ENCODE results near the gene IL17D. TPM values are rescaled to one million over a fixed set of nuclear protein-coding genes. Genes with fewer than 3 reads are reported as not detected.
A peak's percentile ranks its signal among the peaks of the same experiment; 100 is the strongest.
"Not testable (repeated sequence)": the region's sequence is repeated elsewhere in the genome, so short reads cannot be mapped to it uniquely, and the experiment has no call there.

IL17D gene
- total and polyA plus RNA-seq, 4 donors = 0.65 to 1.5 (median 0.97) TPM

GRCh38 chr13:20676213-20676612 lies 27.3 kb upstream of the IL17D start:
- no peak for TF ChIP-seq CTCF (IDR thresholded peaks at IDR 0.05; ENCODE audit: control extremely low read depth, extremely low read depth)
- WGBS, 2 donors = 93 to 96% methylated on average over 2 of the region's 2 CpGs
- no peak overlapping the region for H3K9ac ChIP-seq (ENCODE audit: insufficient read depth in 1 of 2, low read length in 2 of 2)
- H3K9me3 ChIP-seq (ENCODE audit: control insufficient read depth in 4 of 4, insufficient read depth in 3 of 4, low read length in 3 of 4) = no peaks in the 10 kb centered on the region
- no peak overlapping the region for H3K27ac ChIP-seq (ENCODE audit: low read depth in 1 of 2, low read length in 1 of 2)
- peaks cover 0 to 4% (median 0%) of the 10 kb centered on the region in 5 donors for H3K4me1 ChIP-seq (ENCODE audit: control insufficient read depth in 5 of 5, insufficient read depth in 5 of 5, low read length in 5 of 5)
- no peak for ATAC-seq (ENCODE audit: insufficient read depth, low FRiP score)
- no peaks in the 10 kb centered on the region for H3K27me3 ChIP-seq (ENCODE audit: control insufficient read depth in 3 of 3, insufficient read depth in 3 of 3, low read length in 2 of 3)
- H3K4me3 ChIP-seq = no peak overlapping the region
- peaks cover 0 to 13% (median 3%) of the 10 kb centered on the region in 4 donors for H3K36me3 ChIP-seq (ENCODE audit: control insufficient read depth in 4 of 4, insufficient read depth in 4 of 4, low read length in 4 of 4)
- DNase-seq = no peak

GRCh38 chr13:20678606-20679005 lies 24.9 kb upstream of the IL17D start:
- not testable (repeated sequence) for H3K9me3 ChIP-seq (ENCODE audit: control insufficient read depth in 4 of 4, insufficient read depth in 3 of 4, low read length in 3 of 4); H3K9ac ChIP-seq (ENCODE audit: insufficient read depth in 1 of 2, low read length in 2 of 2); ATAC-seq (ENCODE audit: insufficient read depth, low FRiP score); H3K27ac ChIP-seq (ENCODE audit: low read depth in 1 of 2, low read length in 1 of 2); H3K27me3 ChIP-seq (ENCODE audit: control insufficient read depth in 3 of 3, insufficient read depth in 3 of 3, low read length in 2 of 3); H3K4me1 ChIP-seq (ENCODE audit: control insufficient read depth in 5 of 5, insufficient read depth in 5 of 5, low read length in 5 of 5); H3K4me3 ChIP-seq
- H3K36me3 ChIP-seq (ENCODE audit: control insufficient read depth in 4 of 4, insufficient read depth in 4 of 4, low read length in 4 of 4) = peaks cover 0 to 11% (median 3%) of the 10 kb centered on the region in 4 donors
- DNase-seq = peak in 1 of 3 donors; percentile 23
- 60 to 72% methylated on average over 7 of the region's 7 CpGs for WGBS, 2 donors

GRCh38 chr13:20679879-20680278 lies 23.6 kb upstream of the IL17D start:
- H3K4me3 ChIP-seq = no peak overlapping the region
- H3K36me3 ChIP-seq (ENCODE audit: control insufficient read depth in 4 of 4, insufficient read depth in 4 of 4, low read length in 4 of 4) = peaks cover 0 to 4% (median 3%) of the 10 kb centered on the region in 4 donors
- 80 to 82% methylated on average over 3 of the region's 3 CpGs for WGBS, 2 donors
- peaks cover 0 to 4% (median 0%) of the 10 kb centered on the region in 5 donors for H3K4me1 ChIP-seq (ENCODE audit: control insufficient read depth in 5 of 5, insufficient read depth in 5 of 5, low read length in 5 of 5)
- no peaks in the 10 kb centered on the region for H3K27me3 ChIP-seq (ENCODE audit: control insufficient read depth in 3 of 3, insufficient read depth in 3 of 3, low read length in 2 of 3)
- TF ChIP-seq CTCF (IDR thresholded peaks at IDR 0.05; ENCODE audit: control extremely low read depth, extremely low read depth) = no peak
- no peak for DNase-seq
- H3K27ac ChIP-seq (ENCODE audit: low read depth in 1 of 2, low read length in 1 of 2) = no peak overlapping the region
- no peak for ATAC-seq (ENCODE audit: insufficient read depth, low FRiP score)
- no peak overlapping the region for H3K9ac ChIP-seq (ENCODE audit: insufficient read depth in 1 of 2, low read length in 2 of 2)
- H3K9me3 ChIP-seq (ENCODE audit: control insufficient read depth in 4 of 4, insufficient read depth in 3 of 4, low read length in 3 of 4) = no peaks in the 10 kb centered on the region

DNA sequence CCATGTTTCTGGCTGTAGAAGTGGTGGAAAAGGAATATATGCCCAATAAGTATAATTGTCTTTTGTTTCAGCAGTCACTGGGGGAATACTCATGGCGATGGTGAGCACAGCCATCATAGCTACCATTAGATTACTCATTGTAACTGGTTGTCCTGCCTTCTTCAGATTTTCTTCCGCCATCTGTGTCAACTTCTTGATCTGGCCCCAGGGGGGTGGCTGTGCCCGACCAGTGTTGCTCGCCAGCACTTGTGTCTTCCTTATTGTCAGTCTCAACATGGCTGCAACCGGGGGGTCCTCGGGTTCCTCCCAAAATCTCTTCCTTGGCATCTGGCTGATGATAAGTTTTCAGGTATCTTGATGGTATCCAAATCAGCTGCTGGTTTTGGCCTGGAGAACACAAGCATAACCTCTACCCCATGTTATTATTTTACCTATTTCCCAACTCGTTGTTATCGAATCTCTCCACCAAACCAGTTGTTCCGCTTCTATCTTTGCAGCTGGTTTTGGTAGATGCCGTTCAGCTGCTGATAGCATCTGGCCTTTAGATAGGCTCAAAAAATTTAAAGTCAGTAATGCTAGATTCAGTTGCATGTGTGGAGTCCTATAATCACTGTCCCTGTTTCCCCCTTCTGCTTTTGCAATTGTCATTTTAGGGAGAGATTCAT lies 23.0 kb upstream of the IL17D start:
- ATAC-seq (ENCODE audit: insufficient read depth, low FRiP score) (no peak), DNase-seq (no peak)
- TF ChIP-seq CTCF (IDR thresholded peaks at IDR 0.05; ENCODE audit: control extremely low read depth, extremely low read depth) = no peak
- Histone ChIP-seq H3K9me3 (ENCODE audit: control insufficient read depth in 4 of 4, insufficient read depth in 3 of 4, low read length in 3 of 4) (no peaks in the 10 kb centered on the region), H3K27me3 (ENCODE audit: control insufficient read depth in 3 of 3, insufficient read depth in 3 of 3, low read length in 2 of 3) (no peaks in the 10 kb centered on the region), H3K4me3 (no peak overlapping the region), H3K4me1 (ENCODE audit: control insufficient read depth in 5 of 5, insufficient read depth in 5 of 5, low read length in 5 of 5) (peaks cover 0 to 4% (median 0%) of the 10 kb centered on the region in 5 donors), H3K36me3 (ENCODE audit: control insufficient read depth in 4 of 4, insufficient read depth in 4 of 4, low read length in 4 of 4) (peaks cover 0 to 4% (median 0%) of the 10 kb centered on the region in 4 donors), H3K27ac (ENCODE audit: low read depth in 1 of 2, low read length in 1 of 2) (no peak overlapping the region), H3K9ac (ENCODE audit: insufficient read depth in 1 of 2, low read length in 2 of 2) (no peak overlapping the region)
- 94 to 98% methylated on average over 10 of the region's 10 CpGs for WGBS, 2 donors

GRCh38 chr13:20681481-20681880 lies 22.0 kb upstream of the IL17D start:
- not testable (repeated sequence) for H3K4me1 ChIP-seq (ENCODE audit: control insufficient read depth in 5 of 5, insufficient read depth in 5 of 5, low read length in 5 of 5); H3K27me3 ChIP-seq (ENCODE audit: control insufficient read depth in 3 of 3, insufficient read depth in 3 of 3, low read length in 2 of 3); H3K9ac ChIP-seq (ENCODE audit: insufficient read depth in 1 of 2, low read length in 2 of 2); H3K27ac ChIP-seq (ENCODE audit: low read depth in 1 of 2, low read length in 1 of 2); H3K9me3 ChIP-seq (ENCODE audit: control insufficient read depth in 4 of 4, insufficient read depth in 3 of 4, low read length in 3 of 4); H3K4me3 ChIP-seq; H3K36me3 ChIP-seq (ENCODE audit: control insufficient read depth in 4 of 4, insufficient read depth in 4 of 4, low read length in 4 of 4); DNase-seq; ATAC-seq (ENCODE audit: insufficient read depth, low FRiP score)
- 80 to 82% methylated on average over 5 of the region's 5 CpGs for WGBS, 2 donors
